HK-2 (cell line): Measurements from ENCODE around the gene CYS1.
"Not testable (repeated sequence)": the region's sequence is repeated elsewhere in the genome, so short reads cannot be mapped to it uniquely, and the experiment has no call there.

ENCODE experiments used
- DNase-seq: peaks from one replicate; pipeline ENCODE4 v3.0.0-alpha.2; 2018; ENCODE audit not compliant: unreplicated experiment

CYS1 gene

GRCh38 chr2:10029875-10030223 lies 50.4 kb downstream of the CYS1 start:
- no peak for DNase-seq

GRCh38 chr2:10028988-10029874 lies 51.0 kb downstream of the CYS1 start:
- DNase-seq, result no peak

DNA sequence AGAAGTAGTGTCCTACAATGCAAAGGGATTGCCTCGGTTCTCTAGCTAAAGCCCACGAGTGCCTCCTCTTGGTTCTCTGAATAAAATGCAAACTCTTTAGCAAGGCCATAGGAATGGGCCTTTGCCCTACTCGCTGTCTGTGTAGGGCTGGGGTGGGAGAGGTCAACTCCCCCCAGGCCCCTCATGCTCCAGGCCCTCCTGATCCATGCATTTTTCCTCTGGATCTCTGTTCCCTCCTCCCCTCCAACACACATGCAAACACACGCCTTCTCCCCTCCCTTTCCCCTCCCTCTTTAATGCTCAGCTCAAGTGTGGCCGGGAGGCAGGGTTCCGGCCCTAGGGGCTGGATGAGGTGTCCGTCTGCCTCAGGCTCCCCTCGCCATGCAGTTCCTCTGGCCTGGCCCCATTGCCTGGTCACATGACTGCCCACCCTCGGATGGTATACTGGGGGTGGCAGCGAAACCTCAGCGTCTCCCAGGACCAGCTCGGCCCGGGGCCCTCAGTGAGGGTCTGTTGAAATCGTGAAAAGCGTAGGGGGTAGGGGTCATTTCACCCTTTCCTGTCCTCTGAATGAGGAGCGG lies 51.7 kb downstream of the CYS1 start:
- no peak for DNase-seq

DNA sequence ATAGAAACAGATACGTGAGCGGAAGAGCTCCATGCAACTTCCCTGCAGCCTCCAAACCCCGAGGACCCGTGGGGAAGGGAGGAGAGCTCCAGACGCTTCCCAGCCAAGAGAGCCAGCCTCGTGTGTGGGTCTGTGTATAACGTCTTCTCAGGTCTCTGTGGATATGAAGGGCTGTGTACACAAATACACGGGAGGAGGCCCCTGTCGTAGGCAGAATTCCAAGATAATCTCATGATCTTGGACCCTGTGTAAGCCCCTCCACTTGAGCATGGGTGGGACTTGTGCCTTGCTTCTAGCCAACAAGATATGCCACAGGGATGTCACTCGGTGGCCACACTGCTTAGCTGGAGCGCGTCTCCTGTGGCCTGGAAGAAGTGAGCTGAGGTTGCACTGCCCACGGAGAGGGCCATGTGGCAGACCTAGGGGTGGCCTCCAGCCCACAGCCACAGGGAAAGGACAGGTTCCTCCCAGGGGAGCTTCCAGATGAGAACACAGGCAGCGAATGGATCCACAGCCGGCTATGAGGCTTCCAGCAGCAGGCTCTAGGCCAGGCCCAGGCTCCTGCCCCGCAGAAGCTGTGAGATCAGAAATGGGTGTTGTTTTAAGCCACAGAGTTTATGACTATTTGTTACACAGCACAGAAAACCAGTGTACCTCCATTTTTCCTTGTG lies 52.4 kb downstream of the CYS1 start:
- DNase-seq, result no peak

DNA sequence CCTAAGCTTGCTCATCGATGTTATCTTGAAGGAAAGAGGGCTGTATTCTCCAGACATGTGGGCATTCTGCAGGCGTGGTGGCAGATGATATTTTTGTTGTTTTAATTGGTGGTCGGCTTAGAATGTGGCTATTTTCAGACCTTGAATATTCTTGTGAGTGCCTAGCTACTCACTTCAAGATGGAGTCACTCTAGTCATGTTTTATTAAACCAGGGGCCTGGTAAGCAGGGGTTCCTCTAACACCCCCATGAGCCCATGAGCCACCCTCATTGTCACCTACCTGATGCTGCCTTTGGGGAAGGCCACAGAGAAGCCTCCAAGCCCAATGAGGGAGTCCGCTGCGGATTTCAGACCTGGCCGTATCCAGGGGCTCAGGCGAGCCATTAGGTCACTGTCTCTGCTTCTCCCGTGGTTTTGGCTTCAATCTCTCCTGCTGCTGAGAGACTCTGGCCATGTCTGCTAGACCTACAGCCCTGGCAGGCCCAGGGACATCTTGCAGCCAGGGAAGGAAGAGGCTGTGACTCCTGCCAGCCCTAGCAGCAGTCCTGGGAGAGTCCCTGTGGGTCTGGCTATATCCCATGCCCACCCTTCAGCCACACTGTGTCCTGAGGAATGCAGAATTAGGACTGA lies 53.2 kb downstream of the CYS1 start:
- DNase-seq, result no peak

- DNase-seq, result no peak
Observed at GRCh38 chr2:10022966-10023662, 57.1 kb downstream of the CYS1 start.

GRCh38 chr2:10022445-10022844 lies 57.8 kb downstream of the CYS1 start:
- DNase-seq, result no peak

DNA sequence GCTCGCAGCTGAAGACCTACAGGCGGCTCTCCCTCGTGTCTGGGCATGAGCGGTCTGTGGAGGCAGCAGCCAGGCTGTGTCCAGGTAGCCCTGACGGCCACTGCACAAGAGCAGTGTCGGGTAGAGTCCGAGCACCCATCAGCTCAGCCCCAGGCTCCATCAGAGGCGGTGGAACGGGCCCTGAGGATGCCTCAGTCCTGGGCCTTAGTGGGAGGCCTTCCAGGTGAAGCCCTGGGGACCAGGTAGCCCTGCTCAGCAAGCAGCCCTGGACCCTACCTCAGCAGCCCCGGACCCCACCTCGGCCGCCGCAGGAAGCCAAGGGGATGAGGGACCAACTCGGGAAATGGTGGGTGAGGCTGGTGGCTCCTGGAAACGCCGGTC lies 58.2 kb downstream of the CYS1 start:
- no peak for DNase-seq

DNA sequence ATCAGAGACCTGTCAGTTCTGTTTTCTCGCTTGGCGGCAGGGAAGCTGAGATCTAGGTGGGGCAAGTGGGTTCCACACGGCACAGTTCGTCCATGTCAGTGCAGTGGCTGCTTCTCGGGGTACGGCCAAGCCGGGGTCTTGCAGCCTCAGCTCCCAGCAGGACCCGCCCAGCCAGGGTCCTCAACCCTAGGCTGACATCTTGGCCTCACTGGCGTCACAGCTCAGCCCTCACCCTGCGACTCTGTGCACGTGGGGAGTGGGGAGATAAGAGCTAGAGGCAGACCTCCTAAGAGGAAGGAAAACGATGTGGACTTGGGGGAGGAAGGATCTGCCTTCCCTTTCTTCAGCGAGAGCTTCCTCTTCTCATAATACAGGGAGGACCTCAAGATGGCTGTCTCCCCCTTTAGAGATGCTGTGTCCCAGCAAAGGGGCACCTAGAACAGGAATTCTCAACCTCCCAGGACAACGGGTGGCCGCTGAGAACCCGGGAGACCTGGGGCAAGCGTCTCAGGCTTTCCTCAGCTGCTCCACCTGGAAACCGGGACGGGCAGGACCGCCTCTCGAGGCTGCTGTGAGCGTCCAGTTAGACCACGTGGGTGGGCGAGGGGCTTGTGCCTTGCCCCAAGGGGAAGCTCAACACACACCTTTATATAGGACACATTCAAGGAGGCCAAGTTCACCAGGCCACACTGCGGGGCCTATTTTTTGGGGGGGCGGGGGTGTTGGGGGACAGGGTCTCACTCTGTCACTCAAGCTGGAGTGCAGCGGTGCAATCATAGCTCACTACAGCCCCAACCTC lies 60.4 kb downstream of the CYS1 start:
- DNase-seq, result no peak

DNA sequence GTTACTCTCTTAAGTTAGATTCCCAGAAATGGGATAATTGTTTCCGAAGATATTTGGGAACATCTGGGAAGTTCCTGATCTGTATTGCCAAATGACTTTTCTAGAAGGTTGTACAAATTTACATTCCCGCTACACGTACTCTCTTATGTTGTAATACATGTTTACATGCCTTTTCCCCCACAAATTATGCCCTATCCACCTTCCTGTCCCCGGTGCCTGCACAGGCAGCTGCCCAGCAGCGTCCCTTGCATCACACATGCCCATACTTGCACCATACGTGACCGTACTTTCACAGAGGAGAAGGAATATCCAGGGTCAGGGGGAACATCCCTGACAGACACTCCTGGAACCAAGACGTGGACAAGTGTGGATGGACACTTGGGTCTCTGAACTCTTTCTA lies 61.0 kb downstream of the CYS1 start:
- DNase-seq, result no peak

- no peak for DNase-seq
Observed at GRCh38 chr2:10017313-10017941, 62.8 kb downstream of the CYS1 start.

DNA sequence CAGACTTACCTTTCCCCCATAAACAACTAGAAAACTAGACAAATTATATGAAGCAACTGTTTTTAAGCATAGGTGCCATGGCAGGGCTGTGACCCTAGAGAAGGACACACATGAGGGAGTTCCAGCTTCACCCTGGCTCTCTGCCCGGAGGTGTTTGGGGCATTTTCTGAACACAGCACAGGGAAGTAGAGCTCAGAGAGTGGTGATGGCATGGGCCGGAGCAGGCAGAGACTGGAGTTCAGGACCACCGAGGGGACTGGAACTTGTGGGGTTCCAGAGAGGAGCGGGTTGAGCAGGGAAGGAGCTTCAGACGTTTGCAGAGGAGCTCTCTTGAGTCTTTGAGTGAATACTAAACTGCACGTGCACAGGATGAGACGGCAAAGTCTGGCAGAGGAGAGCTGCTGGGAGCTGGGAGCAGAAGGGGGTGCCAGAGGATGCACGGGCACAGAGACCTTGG lies 63.4 kb downstream of the CYS1 start:
- DNase-seq, result no peak

DNA sequence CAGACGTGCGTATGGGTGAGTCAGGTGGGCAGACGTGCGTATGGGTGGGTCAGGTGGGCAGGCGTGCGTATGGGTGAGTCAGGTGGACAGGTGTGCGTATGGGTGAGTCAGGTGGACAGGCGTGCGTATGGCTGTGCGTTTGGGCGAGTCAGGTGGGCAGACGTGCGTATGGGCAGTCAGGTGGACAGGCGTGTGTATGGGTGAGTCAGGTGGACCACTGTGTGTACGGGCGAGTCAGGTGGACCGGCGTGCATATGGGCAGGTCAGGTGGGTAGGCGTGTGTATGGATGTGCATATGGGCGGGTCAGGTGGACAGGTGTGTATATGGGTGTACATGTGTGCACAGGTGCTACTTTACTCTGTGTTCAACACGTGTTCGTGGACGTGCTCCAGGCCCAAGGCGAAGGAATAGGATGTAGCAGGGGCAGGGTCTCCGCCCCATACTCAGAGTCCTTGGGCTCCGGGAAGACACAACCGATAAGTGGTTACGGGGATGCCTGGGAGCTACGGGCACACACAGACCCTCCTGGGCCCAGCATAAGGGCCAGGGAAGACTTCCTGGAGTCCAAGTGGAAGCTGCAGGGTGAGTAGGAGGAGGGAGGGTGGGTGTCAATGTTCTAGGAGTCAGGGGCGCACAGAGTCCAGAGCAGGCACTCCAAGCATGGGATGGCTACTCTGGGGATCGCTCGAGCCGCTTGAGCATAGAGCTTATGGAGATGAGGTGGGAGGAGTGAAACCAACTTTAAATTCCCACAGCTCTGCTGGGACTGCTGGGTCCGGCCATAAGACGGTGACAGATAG lies 64.0 kb downstream of the CYS1 start:
- DNase-seq, result no peak

GRCh38 chr2:10015376-10015989 lies 64.7 kb downstream of the CYS1 start:
- DNase-seq, result not testable (repeated sequence)

DNA sequence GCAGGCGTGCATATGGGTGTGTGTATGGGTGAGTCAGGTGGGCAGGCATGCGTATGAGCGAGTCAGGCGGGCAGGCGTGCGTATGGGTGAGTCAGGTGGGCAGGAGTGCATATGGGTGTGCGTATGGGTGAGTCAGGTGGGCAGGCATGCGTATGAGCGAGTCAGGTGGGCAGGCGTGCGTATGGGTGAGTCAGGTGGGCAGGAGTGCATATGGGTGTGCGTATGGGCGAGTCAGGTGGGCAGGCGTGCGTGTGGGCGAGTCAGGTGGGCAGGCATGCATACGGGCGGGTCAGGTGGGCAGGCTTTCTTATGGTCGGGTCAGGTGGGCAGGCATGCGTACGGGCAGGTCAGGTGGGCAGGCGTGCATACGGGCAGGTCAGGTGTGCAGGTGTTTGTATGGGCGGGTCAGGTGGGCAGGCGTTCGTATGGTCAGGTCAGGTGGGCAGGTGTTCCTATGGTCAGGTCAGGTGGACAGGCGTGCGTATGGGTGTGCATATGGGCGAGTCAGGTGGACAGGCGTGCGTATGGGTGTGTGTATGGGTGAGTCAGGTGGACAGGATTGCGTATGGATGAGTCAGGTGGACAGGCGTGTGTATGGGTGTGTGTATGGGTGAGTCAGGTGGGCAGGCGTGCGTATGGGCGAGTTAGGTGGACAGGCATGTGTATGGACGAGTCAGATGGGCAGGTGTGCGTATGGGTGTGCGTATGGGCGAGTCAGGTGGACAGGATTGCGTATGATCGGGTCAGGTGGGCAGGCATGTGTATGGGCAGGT lies 65.6 kb downstream of the CYS1 start:
- no peak for DNase-seq

DNA sequence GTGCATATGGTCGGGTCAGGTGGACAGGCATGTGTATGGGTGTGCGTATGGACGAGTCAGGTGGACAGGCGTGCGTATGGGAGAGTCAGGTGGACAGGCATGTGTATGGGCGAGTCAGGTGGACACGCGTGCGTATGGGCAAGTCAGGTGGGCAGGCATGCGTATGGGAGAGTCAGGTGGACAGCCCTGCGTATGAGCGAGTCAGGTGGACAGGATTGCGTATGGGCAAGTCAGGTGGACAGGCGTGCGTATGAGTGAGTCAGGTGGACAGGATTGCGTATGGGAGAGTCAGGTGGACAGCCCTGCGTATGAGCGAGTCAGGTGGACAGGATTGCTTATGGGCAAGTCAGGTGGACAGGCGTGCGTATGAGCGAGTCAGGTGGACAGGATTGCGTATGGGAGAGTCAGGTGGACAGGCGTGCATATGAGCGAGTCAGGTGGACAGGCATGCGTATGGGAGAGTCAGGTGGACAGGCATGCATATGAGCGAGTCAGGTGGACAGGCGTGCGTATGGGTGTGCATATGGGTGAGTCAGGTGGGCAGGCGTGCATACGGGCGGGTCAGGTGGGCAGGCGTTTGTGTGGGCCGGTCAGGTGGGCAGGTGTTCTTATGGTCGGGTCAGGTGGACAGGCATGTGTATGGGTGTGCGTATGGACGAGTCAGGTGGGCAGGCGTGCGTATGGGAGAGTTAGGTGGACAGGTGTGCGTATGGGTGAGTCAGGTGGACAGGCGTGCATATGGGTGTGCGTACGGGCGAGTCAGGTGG lies 66.4 kb downstream of the CYS1 start:
- not testable (repeated sequence) for DNase-seq

DNA sequence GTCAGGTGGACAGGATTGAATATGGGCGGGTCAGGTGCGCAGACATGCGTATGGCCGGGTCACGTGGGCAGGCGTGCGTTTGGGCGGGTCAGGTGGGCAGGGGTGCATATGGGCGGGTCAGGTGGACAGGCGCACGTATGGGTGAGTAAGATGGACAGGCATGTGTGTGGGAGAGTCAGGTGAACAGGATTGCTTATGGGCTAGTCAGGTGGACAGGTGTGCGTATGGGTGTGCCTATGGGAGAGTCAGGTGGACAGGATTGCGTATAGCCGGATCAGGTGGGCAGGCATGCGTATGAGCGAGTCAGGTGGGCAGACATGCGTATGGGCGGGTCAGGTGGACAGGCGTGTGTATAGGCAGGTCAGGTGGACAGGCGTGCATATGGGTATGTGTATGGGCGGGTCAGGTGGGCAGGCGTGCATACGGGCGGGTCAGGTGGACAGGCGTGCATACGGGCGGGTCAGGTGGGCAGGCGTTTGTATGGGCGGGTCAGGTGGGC lies 67.2 kb downstream of the CYS1 start:
- no peak for DNase-seq
